Activated T-helper 9 cell treated with anti-CD3 and anti-CD28 coated beads, Interleukin-2, amount 50 U/mL, for 16 hours (primary cell): ENCODE results near the gene MFF.
"Not testable (repeated sequence)": the region's sequence is repeated elsewhere in the genome, so short reads cannot be mapped to it uniquely, and the experiment has no call there.

Source experiments
- DNase-seq: peaks from one replicate; pipeline ENCODE4 v3.0.0-alpha.2; 2020; ENCODE audit warnings: low read depth

Gene MFF

GRCh38 chr2:227337442-227337841 is 12.4 kb downstream of the MFF start:
- no peak for DNase-seq

DNA sequence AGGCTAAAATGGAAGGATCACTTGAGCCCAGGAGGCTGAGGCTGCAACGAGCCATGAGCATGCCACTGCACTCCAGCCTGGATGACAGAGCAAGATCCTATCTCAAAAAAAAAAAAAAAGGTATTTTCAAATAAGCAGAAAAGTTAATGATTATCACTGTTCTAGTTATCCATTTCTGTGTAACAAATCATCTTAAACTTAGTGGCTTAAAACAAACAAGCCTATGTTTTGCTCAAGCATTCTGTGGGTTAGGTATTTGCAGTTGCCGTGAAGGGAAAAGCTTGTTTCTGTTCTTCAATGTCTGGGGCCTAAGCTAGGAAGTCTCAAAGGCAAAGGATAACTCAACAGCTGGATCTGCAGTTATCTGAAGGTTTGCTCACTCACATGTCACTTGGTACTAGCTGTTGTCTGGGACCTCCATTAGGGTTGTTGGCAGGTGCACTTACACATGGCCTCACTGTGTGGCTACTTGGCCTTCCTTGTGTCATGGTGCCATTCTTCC is 14.1 kb downstream of the MFF start:
- no peak for DNase-seq

GRCh38 chr2:227340106-227340505 is 15.1 kb downstream of the MFF start:
- no peak for DNase-seq

GRCh38 chr2:227341553-227341952 is 16.5 kb downstream of the MFF start:
- no peak for DNase-seq

- no peak for DNase-seq
These were observed 19.2 kb downstream of the MFF start for GRCh38 chr2:227344231-227344630.

GRCh38 chr2:227347117-227347516 is 22.1 kb downstream of the MFF start:
- DNase-seq, result no peak

DNA sequence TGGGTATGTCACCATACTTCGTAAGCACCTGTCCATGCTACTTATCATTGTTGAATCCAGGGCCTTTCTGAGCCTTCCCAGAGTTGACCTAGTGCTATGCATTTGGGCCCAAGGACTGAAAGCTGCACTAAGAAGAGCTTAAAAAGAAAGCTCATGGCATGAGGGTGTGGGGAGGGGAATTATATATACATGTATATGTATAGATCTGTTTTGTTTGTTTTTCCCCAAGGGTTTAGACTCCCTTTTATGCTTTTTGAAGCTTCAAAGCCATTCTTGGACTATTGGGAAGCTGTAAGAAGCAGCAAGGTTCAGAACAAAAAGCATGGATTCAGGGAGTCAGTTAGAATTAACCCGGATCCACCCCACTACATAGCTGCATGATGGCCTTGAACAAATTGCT is 23.3 kb downstream of the MFF start:
- DNase-seq, result no peak

DNA sequence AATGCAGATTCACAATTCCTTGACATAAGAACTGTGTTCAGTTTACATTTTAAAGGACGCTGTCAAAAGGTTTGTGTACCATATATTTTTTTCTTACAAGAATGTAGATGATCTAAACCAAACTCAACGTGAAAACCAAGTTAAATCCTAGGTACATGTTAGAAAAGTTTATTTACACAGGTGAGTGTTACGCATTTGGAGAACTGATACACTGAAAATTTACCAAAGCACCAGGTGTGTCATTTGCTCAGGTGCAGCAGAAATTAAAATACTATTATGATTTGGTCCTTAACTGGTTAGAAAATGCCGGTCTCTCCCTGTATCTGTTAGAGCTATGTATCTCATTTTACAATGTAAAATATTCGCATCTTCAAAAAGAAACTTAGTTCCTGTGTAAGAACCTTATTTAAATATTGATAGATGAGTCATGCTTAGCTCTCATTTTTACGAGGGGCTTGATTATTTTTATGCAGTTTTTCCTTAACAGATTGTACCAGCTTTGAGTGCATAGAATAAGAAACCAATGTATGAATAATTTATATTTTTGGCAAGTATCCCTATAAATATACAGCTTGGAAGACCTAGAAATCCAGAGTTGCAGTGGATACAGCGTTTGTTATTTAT is 25.1 kb downstream of the MFF start:
- no peak for DNase-seq

DNA sequence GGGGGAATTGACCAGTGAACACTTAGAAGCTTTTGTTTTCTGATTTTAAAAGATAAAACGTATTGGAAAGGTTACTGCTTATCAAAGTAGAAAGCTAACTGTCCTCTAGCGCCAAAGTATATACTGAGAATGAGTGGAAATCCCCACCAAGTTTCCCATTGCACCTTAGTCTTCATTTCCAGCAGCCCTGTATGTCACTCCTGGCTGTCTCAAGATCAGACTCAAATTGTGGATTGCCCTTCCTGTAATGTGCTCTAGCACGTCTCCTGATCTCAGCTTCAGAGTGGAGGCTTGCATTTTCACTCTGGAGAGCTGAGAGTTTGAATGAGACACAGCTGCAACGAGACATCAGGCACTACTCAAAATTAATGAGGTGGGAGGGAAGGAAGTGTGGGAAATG is 26.6 kb downstream of the MFF start:
- DNase-seq, result no peak

DNA sequence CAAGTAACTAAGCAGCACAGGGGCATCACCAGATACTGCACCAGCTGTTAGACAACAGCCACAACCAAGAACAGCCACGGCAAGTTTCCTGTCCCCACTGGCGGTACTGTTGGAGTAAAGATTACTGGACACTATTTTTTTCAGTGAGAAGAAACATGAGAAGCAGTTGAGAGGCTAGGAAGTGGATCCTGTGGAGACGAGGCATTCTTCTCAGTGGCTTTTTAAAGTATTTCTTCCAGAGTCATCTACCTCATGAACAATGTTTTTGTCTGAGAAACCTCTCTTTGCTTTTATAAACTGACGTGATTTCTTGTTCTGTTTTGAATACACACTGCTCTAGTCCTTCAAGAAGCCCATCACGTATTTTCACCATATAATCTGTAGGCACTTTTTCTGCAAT is 35.3 kb downstream of the MFF start:
- DNase-seq, result no peak

GRCh38 chr2:227363756-227364155 is 38.7 kb downstream of the MFF start:
- DNase-seq, result no peak

DNA sequence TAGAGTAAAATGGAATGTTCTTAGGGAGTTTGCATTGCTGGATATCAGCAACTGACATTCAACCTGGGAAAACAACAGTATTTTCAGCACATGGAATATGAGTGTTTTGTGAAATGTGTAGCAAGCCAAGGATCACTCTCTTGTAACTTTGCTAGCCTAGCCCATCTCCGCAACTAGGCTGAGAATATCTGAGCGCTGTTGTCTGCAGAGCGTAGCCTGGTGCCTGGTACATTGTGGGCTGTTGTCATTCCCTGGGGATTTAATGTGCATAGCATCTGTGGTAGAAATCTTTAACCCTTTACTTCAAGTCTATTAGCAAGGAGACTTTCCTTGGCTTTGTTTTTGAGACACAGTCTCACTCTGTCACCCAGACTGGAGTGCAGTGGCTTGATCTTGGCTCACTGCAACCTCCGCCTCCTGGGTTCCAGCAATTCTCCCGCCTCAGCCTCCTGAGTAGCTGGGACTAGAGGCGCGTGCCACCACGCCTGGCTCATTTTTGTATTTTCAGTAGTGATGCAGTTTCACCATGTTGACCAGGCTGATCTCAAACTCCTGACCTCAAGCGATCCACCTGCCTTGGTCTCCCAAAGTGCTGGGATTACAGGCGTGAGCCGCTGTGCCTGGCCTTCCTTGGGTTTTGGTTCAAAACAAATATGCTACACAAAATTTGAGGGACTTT is 39.7 kb downstream of the MFF start:
- DNase-seq, result not testable (repeated sequence)

DNA sequence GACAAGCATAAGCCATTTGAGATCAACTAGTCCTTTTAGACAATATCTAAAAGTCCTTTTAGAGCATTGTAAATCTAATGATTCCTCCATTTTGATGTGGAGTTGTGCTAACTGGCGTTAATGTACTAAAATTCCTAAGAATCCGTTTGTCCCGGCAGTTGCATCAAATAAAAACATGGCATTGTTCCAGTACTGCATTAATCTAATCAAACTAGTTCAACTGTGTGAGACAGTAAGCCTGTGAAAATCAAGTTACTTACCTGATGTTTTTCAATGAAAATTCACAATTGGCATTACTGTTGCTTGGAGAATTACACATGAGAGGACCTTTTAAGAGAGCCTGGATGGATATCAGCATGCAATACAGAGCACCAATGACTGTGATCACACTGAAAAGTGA is 40.8 kb downstream of the MFF start:
- no peak for DNase-seq

GRCh38 chr2:227366769-227367426 is 41.8 kb downstream of the MFF start:
- DNase-seq, result no peak

- no peak for DNase-seq
These were observed 42.4 kb downstream of the MFF start for GRCh38 chr2:227367427-227367795.

- DNase-seq, result no peak
These were observed 43.5 kb downstream of the MFF start for GRCh38 chr2:227368574-227368973.

- DNase-seq, result no peak
These were observed 45.0 kb downstream of the MFF start for GRCh38 chr2:227370092-227370491.

GRCh38 chr2:227370791-227371312 is 45.8 kb downstream of the MFF start:
- no peak for DNase-seq

DNA sequence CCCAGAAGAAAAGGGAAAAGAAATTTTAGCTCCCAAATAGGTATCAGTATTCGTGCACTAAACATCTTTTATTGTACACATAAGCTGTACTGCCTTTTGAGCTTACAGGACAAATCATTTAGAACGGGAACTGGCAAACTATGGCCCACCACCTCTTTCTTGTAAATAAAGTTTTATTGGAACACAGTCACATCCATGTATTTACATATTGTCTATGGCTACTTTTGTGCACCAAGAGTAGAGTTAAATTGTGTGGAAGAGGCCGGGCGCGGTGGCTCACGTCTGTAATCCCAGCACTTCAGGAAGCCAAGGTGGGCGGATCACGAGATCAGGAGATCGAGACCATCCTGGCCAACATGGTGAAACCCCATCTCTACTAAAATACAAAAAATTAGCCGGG is 48.3 kb downstream of the MFF start:
- no peak for DNase-seq

- no peak for DNase-seq
These were observed 49.1 kb downstream of the MFF start for GRCh38 chr2:227374158-227374557.

DNA sequence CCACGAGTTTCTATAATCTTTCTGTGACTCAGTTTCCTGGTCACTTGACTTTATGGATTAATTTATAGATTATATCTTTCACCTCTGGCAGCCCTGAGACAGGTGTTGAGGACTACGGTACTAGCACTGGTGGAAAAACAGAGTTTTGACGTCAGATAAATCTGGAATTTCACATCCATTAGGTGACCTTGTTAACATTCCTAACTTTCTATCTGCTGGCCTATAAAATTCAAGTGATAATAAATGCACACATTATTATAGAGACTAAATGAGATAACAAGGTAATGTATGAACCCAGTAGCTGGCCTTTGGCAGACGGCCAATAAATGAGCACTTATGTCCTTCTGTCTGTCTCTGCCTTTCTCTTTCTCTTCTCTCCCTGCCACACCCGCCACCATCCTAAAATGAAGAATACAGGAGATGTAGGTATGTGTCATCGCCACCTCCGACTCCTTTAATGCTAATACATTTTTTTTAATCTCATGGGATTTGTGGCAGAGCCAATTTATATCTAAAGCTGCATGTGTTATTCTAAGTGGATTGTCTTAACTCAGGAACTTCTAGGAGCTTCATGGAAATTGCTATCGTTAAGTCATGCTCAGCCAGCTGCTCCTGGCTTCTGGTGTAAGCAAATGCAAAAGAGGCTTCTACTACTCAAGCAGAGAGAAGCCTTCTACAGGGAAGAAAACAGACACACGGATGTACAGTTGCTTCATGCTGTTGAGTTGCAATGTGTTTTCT is 51.8 kb downstream of the MFF start:
- no peak for DNase-seq
